HG03460 (cell line): ENCODE results near the gene GPHN.
"Not testable (repeated sequence)": the region's sequence is repeated elsewhere in the genome, so short reads cannot be mapped to it uniquely, and the experiment has no call there.

Source experiments
- ATAC-seq: cut with Tn5 transposase; IDR thresholded peaks from one replicate; pipeline ENCODE4 v1.9.1; 2021; ENCODE audit not compliant: unreplicated experiment

Gene GPHN

DNA sequence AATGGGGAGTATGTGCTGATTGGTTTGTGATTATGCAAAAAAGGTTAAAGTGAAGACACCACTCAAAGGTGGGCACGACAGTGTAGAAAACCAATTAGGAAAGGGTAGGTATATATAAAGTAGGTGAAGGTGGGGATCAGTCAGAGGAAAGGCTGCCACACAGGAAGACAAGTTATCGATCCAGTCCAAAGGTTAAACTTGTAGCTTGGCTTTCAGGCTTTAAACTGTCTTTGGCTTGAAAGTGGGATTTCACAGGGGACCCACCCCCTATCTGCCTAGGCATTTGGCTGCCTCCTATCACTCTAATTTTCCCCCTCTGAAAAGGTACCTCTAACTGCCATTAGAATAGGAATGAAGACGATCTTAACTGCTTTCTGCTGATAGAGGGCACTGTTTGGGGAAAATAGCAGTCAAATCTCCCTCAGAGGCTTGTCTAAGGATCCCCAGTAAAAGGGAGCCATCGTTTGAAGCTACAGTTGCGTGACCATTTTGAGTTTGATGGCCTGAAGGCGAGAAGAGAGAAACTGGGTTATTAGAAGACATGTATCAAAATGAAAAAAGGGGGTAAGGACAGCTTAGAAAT lies 250.2 kb downstream of the GPHN start:
- ATAC-seq = no peak

GRCh38 chr14:66772146-66772545 lies 264.2 kb downstream of the GPHN start:
- no peak for ATAC-seq

GRCh38 chr14:66782853-66783252 lies 274.9 kb downstream of the GPHN start:
- no peak for ATAC-seq

GRCh38 chr14:66790101-66790500 lies 282.2 kb downstream of the GPHN start:
- no peak for ATAC-seq

GRCh38 chr14:66802962-66803361 lies 295.0 kb downstream of the GPHN start:
- no peak for ATAC-seq

DNA sequence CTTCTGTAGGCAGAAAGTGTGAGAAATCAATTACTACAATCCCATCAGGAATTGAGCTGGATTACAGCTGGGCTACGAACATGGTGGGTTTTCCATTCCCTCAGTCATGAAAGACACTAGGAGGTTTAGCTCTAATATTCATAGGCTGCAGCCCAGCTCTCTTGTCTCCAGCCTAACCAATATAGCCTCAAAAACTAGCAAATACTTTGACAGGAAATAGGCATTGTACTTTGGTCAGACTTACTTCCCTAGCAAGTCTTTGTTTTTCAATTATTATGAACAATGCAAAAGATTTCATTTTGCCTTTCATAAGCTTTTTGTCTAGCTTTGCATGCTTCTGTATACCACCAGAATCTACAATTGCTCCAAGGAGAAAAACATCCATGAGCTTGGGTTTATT lies 296.2 kb downstream of the GPHN start:
- no peak for ATAC-seq

GRCh38 chr14:66813636-66814035 lies 305.7 kb downstream of the GPHN start:
- ATAC-seq = no peak

DNA sequence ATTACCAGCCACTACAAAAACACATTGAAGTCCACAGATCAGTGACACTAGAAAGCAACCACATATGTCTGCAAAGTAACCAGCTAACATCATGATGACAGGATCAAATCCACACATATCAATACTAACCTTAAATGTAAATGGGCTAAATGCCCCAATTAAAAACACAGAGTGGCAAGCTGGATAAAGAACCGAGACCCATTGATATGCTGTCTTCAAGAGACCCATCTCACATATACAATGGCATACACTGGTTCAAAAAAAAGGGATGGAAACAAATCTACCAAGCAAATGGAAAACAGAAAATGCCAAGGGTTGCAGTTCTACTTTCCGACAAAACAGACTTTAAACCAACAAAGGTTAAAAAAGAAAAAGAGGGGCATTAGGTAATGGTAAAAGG lies 307.7 kb downstream of the GPHN start:
- no peak for ATAC-seq

DNA sequence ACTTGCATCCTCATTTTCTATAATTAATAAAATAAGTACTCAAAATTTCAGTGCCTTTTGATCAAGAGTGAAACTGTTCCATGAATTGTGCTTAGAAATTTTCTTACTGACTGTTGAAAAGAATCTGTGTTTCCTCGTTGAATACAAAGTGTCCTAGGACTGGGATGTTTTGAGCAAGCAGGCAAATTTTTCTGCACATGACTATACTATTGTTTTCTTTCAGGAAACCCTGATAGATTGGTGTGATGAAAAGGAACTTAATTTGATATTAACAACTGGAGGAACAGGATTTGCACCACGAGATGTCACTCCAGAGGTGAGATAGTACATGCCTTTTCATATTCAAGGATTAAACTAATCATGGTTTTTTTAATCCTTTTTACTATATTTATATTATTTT lies 316.3 kb downstream of the GPHN start:
- no peak for ATAC-seq

GRCh38 chr14:66827182-66827581 lies 319.2 kb downstream of the GPHN start:
- ATAC-seq = no peak

- no peak for ATAC-seq
Measured at GRCh38 chr14:66831173-66831572, 323.2 kb downstream of the GPHN start.

DNA sequence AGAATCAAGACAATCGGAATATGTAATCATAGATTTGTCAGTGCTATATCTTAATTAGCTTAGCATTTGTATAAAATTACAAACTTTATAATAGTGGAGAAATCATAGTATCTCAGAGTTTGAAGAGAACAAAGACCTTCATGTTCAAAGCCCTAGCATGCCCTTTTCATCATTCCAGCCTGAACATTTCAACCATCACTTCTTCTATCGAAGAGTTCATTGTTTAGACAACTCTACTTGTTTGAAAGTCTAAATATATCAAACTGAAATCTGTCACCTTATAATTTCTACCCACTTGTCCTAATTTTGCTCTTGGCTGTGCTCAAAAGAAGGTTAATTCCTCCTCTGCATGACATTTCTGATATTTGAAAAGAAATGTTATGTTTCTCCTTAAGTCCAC lies 325.9 kb downstream of the GPHN start:
- no peak for ATAC-seq

DNA sequence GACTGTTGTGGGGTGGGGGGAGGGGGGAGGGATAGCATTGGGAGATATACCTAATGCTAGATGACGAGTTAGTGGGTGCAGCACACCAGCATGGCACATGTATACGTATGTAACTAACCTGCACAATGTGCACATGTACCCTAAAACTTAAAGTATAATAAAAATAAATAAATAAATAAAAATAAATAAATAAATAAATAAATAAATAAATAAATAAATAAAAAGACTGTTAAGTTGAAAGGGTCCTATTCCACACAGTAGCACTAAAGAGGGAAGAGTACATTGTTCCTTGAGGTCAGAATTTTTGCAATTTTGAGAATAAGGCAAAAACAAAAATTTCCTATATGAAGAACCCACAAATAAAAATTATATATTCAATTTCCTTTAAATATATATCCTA lies 329.5 kb downstream of the GPHN start:
- ATAC-seq = not testable (repeated sequence)

GRCh38 chr14:66842911-66843512 lies 335.1 kb downstream of the GPHN start:
- no peak for ATAC-seq

DNA sequence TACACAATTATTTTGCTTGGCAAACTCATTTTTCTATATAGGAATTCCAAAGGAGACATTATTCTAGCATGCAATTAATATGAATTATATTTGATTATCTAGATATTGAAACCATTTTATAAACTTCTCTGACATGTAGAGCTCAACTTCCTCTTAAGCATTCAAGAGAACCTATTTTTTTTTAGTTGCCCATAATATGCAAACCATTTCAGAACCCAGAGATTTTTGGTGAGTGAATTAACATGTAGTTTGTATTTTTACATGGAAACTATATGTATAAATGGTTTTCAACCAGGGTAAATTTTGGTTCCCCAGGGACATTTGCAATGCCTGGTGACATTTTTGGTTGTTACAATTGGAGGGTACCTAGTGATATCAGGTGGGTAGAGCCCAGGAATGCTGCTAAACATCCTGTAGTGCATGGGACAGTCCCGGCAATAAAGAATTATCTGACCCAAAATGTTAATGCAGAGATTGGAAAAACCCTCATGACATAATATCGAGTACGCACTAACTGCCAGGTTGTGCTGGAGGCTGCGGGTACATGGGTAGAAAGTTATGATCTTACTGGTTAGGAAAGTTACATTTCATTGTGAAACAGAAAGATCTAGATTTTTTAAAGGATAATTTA lies 342.4 kb downstream of the GPHN start:
- no peak for ATAC-seq

- ATAC-seq = no peak
Measured at GRCh38 chr14:66853311-66853710, 345.4 kb downstream of the GPHN start.

DNA sequence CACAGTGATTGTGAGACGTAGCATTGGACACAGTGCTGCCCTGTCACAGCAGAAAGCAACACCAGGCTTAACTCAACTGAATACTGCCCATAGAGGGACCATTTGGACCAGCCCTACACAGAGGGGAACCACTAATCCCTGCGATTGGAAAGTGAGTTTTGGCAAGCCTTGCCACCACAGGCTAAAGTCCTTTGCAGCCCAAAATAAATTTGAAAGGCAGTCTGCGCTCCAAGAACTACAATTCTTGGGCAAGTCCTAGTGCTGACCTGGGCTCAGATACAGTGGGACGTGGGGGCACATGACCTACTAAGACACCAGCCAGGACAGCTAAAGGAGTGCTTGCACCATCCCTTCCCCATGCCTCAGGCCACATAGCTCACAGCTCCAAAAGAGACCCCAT lies 349.9 kb downstream of the GPHN start:
- no peak for ATAC-seq

DNA sequence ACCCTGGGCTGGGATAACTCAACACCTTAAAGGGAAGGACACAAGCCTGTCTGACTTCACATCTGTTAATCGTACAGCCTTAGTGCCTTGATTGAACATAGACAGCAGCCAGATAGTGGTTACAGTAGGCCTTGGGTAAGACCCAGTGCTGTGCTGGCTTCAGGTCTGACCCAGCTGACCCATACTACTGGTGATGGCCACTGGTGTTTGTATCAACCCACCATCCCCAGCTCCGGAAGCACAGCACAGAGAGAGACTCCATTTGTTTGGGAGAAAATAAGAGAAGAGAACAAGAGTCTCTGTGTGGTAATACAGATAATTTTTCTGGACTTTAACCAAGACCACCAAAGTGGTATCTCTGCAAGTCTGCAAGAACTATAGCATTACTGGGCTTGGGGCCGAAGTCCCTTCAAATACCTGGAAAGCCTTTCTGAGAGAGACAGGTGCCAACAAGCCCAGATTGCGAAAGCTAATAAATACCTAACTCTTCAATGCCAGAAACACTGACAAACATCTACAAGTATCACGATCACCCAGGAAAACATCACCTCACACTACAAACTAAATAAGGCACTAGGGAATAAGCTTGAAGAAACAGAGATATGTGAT lies 351.2 kb downstream of the GPHN start:
- no peak for ATAC-seq

GRCh38 chr14:66881596-66881995 lies 373.6 kb downstream of the GPHN start:
- no peak for ATAC-seq

DNA sequence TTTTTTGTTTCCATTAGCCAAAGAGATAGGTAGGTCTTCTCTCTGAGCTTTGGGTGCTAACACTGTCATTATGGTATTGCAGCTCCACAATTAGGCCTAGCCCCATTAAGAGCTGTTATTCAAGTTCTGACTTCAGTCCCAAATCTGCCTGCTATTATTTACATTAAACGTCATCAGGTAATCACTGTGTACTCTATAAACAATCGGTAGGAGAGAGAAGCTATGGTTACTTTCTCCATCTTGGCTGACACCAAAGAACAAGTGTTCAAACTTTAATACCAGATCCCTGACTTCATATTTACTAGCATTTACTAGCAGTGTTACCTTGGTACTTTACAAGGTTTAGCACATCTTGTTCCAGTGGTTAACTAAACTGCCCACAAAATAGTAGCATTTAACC lies 376.2 kb downstream of the GPHN start:
- ATAC-seq = no peak

DNA sequence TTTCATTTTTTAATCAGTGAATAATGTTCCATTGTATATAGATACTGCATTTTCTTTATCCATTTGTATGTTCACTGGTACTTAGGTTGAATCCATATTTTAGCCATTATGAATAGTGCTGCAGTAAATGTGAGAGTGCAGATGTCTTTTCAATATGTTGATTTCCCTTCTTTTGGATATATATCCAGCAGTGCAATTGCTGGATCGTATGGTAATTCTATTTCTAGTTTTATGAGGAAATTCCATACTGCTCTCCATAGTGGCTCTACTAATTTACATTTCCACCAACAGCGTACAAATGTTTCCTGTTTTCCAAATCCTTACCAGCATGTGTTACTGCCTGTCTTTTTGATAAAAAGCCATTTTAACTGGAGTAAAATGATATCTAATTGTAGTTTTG lies 392.8 kb downstream of the GPHN start:
- ATAC-seq = no peak

DNA sequence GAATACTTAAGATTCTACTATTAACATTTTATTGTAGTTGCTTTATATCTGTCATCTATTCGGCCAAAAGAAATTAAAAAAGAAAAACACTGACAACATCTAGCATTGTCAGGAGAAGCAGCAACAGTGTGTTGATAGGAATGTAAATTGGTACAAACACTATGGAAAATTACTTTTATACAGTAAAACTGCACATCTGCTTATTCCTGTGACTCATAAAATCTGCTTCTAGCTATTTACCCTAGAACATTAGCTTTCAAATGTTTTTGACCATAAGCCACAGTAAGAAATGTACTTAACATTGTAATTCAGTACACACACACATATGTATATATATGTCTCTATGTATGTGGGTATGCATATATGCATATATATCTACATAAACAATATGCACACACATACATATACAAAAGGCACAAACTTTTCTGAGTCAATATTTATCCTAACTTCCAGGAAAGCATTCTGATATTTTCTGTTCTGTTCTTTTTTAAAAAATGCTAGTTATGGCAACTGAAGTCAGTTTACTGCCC lies 402.4 kb downstream of the GPHN start:
- no peak for ATAC-seq
